Neuronal stem cell (in vitro differentiated cells): Measurements from ENCODE around the gene JHY.
A peak's percentile ranks its signal among the peaks of the same experiment; 100 is the strongest.
"Not testable (repeated sequence)": the region's sequence is repeated elsewhere in the genome, so short reads cannot be mapped to it uniquely, and the experiment has no call there.

Experiments
- DNase-seq: peaks from one replicate; pipeline ENCODE4 v3.0.0-alpha.2; 2013; ENCODE audit warnings: low spot score
- H2AFZ ChIP-seq: one replicate; pipeline ENCODE4 v1.6.1; 2013; ENCODE audit warnings: mild to moderate bottlenecking, low read length, inconsistent platforms
- H2AK5ac ChIP-seq: 2 replicates; pipeline ENCODE4 v1.6.1; 2013; ENCODE audit warnings: low read depth, mild to moderate bottlenecking, inconsistent platforms, low read length, moderate library complexity, mixed read lengths
- H2BK120ac ChIP-seq: 2 replicates; pipeline ENCODE4 v1.6.1; 2013; ENCODE audit warnings: low read depth, mild to moderate bottlenecking, inconsistent platforms, low read length, moderate library complexity, mixed read lengths
- H2BK12ac ChIP-seq: one replicate; pipeline ENCODE4 v1.6.1; 2013; ENCODE audit warnings: low read length, inconsistent platforms
- H2BK15ac ChIP-seq: 2 replicates; pipeline ENCODE4 v1.6.1; 2013; ENCODE audit warnings: mild to moderate bottlenecking, low read length, inconsistent platforms, mixed read lengths
- H2BK5ac ChIP-seq: one replicate; pipeline ENCODE4 v1.6.1; 2013; ENCODE audit warnings: inconsistent platforms, mild to moderate bottlenecking, low read length, moderate library complexity
- H3K14ac ChIP-seq: one replicate; pipeline ENCODE4 v1.6.1; 2013; ENCODE audit warnings: low read length, inconsistent platforms
- H3K18ac ChIP-seq: 2 replicates; pipeline ENCODE4 v1.6.1; 2013; ENCODE audit warnings: low read length, inconsistent platforms
- H3K23ac ChIP-seq: 2 replicates; pipeline ENCODE4 v1.6.1; 2013; ENCODE audit warnings: low read depth, mild to moderate bottlenecking, mixed read lengths, low read length, inconsistent platforms; ENCODE audit not compliant: poor library complexity
- H3K27ac ChIP-seq: replicated peaks from 3 replicates; pipeline ENCODE4 v1.5.1; 2013; ENCODE audit warnings: low read length, inconsistent platforms
- H3K27me3 ChIP-seq, 3 experiments: 2 replicates each; pipeline ENCODE4 v1.6.1; 2013; ENCODE audit warnings: low read length in 3 of 3, mild to moderate bottlenecking in 2 of 3, inconsistent platforms in 1 of 3, low read depth in 1 of 3, mixed read lengths in 1 of 3, moderate library complexity in 1 of 3; ENCODE audit not compliant: control insufficient read depth in 3 of 3, insufficient read depth in 3 of 3
- H3K36me3 ChIP-seq, 2 donors: replicated peaks in 1 of 2; 2 replicates each; pipeline ENCODE4 v1.6.1; 2013; ENCODE audit warnings: low read length in 2 of 2; ENCODE audit not compliant: control insufficient read depth in 2 of 2, insufficient read depth in 2 of 2
- H3K4ac ChIP-seq: 2 replicates; pipeline ENCODE4 v1.6.1; 2013; ENCODE audit warnings: inconsistent platforms, mild to moderate bottlenecking, low read length, moderate library complexity
- H3K4me1 ChIP-seq, 2 donors: 1 replicate in 1 of 2; 2 replicates in 1 of 2; pipeline ENCODE4 v1.6.1; 2013; ENCODE audit warnings: low read length in 2 of 2, low read depth in 1 of 2; ENCODE audit not compliant: control insufficient read depth in 2 of 2, insufficient read depth in 1 of 2
- H3K4me2 ChIP-seq: one replicate; pipeline ENCODE4 v1.6.1; 2013; ENCODE audit warnings: mild to moderate bottlenecking, low read length, inconsistent platforms; ENCODE audit not compliant: insufficient read depth, poor library complexity, severe bottlenecking
- H3K4me3 ChIP-seq, 2 donors: 2 replicates each; pipeline ENCODE4 v1.5.1; 2013; ENCODE audit warnings: low read length in 2 of 2, mild to moderate bottlenecking in 2 of 2, inconsistent platforms in 1 of 2, moderate library complexity in 1 of 2
- H3K79me1 ChIP-seq: one replicate; pipeline ENCODE4 v1.6.1; 2013; ENCODE audit warnings: low read depth, mild to moderate bottlenecking, inconsistent platforms, low read length, moderate library complexity
- H3K9ac ChIP-seq: one replicate; pipeline ENCODE4 v1.6.1; 2013; ENCODE audit warnings: mild to moderate bottlenecking, low read depth, low read length, inconsistent platforms; ENCODE audit not compliant: poor library complexity
- H3K9me3 ChIP-seq, 2 donors: replicated peaks in 1 of 2; 2 replicates each; pipeline versions ENCODE3 to v1.6.1; 2013; ENCODE audit warnings: low read length in 2 of 2, mild to moderate bottlenecking in 2 of 2, inconsistent platforms in 1 of 2, low read depth in 1 of 2, mixed read lengths in 1 of 2, moderate library complexity in 1 of 2; ENCODE audit not compliant: control insufficient read depth in 2 of 2, insufficient read depth in 1 of 2
- H4K8ac ChIP-seq: one replicate; pipeline ENCODE4 v1.6.1; 2013; ENCODE audit warnings: low read depth, mild to moderate bottlenecking, inconsistent platforms, low read length, moderate library complexity
- H4K91ac ChIP-seq: one replicate; pipeline ENCODE4 v1.6.1; 2013; ENCODE audit warnings: low read length, low read depth, mild to moderate bottlenecking, inconsistent platforms; ENCODE audit not compliant: poor library complexity
- WGBS, 2 donors: extraction: QIAGEN DNeasy Blood & Tissue Kit; methylation state at CpG; one replicate each; pipeline ENCODE4 v1.1.7; 2013; ENCODE audit warnings: missing lambda C conversion rate in 2 of 2, mixed read lengths in 1 of 2; ENCODE audit not compliant: insufficient read length in 2 of 2, insufficient replicate concordance in 1 of 2; ENCODE audit errors: extremely low coverage in 2 of 2; 5-methylcytosine and 5-hydroxymethylcytosine counted together

The JHY gene

DNA sequence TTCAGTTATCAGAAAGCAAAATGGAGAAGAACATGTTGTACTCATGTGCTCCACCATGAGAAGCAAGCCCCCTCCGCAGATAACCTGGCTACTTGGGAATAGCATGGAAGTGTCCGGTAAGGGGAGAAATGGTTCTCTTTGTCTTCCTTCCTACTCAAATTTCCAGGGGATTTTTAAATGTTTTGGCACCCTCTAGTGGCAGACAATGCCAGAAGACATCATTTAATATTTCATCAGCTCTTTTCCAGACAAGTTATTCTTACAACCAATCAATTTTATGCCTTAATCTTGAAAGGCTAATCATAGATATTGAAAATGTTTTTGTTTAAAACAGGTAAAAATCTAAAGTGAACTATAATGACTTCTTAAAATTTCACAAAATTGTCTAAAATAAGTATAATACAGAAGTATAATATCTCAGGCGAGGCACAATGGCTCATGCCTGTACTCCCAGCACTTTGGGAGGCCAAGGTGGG lies 28.6 kb upstream of the JHY start:
- Histone ChIP-seq H3K9me3 (no peaks in the 10 kb centered on the region), H2BK120ac (no peak overlapping the region), H2AFZ (peak overlapping the region; percentile 69), H2AK5ac (no peak overlapping the region), H3K14ac (no peak overlapping the region), H3K27ac (no peak overlapping the region), H3K79me1 (no peaks in the 10 kb centered on the region), H3K4me3 (no peak overlapping the region), H2BK12ac (no peak overlapping the region), H3K18ac (no peak overlapping the region), H3K4ac (no peak overlapping the region), H3K4me1 (peaks cover 5 to 10% of the 10 kb centered on the region in 2 donors), H3K36me3 (no peaks in the 10 kb centered on the region), H4K91ac (no peak overlapping the region), H3K9ac (no peak overlapping the region), H2BK5ac (no peak overlapping the region), H3K23ac (no peak overlapping the region), H3K27me3 (no peaks in the 10 kb centered on the region), H2BK15ac (no peak overlapping the region), H3K4me2 (no peak overlapping the region), H4K8ac (no peak overlapping the region)
- WGBS, 2 donors = no CpG with 5 or more reads among the region's 3 CpGs
- DNase-seq = peak; percentile 65

- H2BK15ac ChIP-seq = no peak overlapping the region
- no peak overlapping the region for H3K23ac ChIP-seq
- H3K79me1 ChIP-seq = no peaks in the 10 kb centered on the region
- WGBS, 2 donors = no CpG with 5 or more reads among the region's 3 CpGs
- no peak overlapping the region for H3K18ac ChIP-seq
- H3K9me3 ChIP-seq = no peaks in the 10 kb centered on the region
- H2BK5ac ChIP-seq = no peak overlapping the region
- H3K4me3 ChIP-seq = no peak overlapping the region
- no peaks in the 10 kb centered on the region for H3K36me3 ChIP-seq
- peaks cover 0 to 24% (median 0%) of the 10 kb centered on the region in 3 experiments for H3K27me3 ChIP-seq
- H3K9ac ChIP-seq = no peak overlapping the region
- no peak overlapping the region for H2BK12ac ChIP-seq
- no peak overlapping the region for H3K4me2 ChIP-seq
- DNase-seq = no peak
- no peak overlapping the region for H3K27ac ChIP-seq
- H3K4ac ChIP-seq = no peak overlapping the region
- no peaks in the 10 kb centered on the region for H3K4me1 ChIP-seq
- no peak overlapping the region for H3K14ac ChIP-seq
- H4K8ac ChIP-seq = no peak overlapping the region
- no peak overlapping the region for H2BK120ac ChIP-seq
- H4K91ac ChIP-seq = no peak overlapping the region
- H2AK5ac ChIP-seq = no peak overlapping the region
- no peak overlapping the region for H2AFZ ChIP-seq
Measured at GRCh38 chr11:122861631-122862030, 20.9 kb upstream of the JHY start.

DNA sequence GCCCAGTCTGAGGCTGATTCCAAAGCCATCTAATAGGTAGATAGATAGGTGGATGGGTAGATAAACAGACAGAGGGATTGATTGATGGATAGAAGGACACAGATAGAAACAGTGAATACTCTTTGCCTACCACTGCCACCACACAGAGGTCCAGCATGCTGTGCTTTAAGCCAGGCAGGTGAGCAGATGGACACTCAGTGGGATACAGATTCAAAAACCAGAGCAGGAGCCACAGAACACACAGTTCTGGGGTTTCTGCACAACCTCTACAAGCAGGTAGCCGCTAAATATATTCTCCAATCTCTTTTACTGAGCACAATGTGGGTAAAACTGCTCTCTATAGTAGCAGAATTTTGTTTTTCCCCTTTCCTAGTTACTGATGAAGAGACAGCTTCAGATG lies 20.5 kb upstream of the JHY start:
- Histone ChIP-seq H3K27me3 (peaks cover 0 to 24% (median 0%) of the 10 kb centered on the region in 3 experiments), H3K9me3 (no peaks in the 10 kb centered on the region), H4K8ac (no peak overlapping the region), H4K91ac (no peak overlapping the region), H3K14ac (no peak overlapping the region), H2AK5ac (no peak overlapping the region), H3K23ac (no peak overlapping the region), H3K4me2 (no peak overlapping the region), H2BK15ac (no peak overlapping the region), H2BK12ac (no peak overlapping the region), H2AFZ (no peak overlapping the region), H2BK120ac (no peak overlapping the region), H3K36me3 (no peaks in the 10 kb centered on the region), H3K4me1 (no peaks in the 10 kb centered on the region), H2BK5ac (no peak overlapping the region), H3K79me1 (no peaks in the 10 kb centered on the region), H3K27ac (no peak overlapping the region), H3K9ac (no peak overlapping the region), H3K4me3 (no peak overlapping the region), H3K18ac (no peak overlapping the region), H3K4ac (no peak overlapping the region)
- WGBS, 2 donors = no CpG with 5 or more reads among the region's 1 CpG
- no peak for DNase-seq

GRCh38 chr11:122863154-122863553 lies 19.4 kb upstream of the JHY start:
- not testable (repeated sequence) for H3K79me1 ChIP-seq, H3K4me1 ChIP-seq, H2AFZ ChIP-seq, DNase-seq, H2BK12ac ChIP-seq, H3K14ac ChIP-seq, H2BK15ac ChIP-seq, H3K9ac ChIP-seq, H2BK5ac ChIP-seq, H3K36me3 ChIP-seq, H3K9me3 ChIP-seq, H4K8ac ChIP-seq, H2BK120ac ChIP-seq, H3K4me2 ChIP-seq, H2AK5ac ChIP-seq, H4K91ac ChIP-seq, H3K23ac ChIP-seq, H3K4me3 ChIP-seq, H3K27ac ChIP-seq, H3K18ac ChIP-seq, H3K4ac ChIP-seq
- H3K27me3 ChIP-seq = peaks cover 0 to 24% (median 0%) of the 10 kb centered on the region in 3 experiments
- 100% methylated on average over 1 of the region's 1 CpG; no CpG with 5 or more reads in 1 of the 2 donors for WGBS, 2 donors
